Left lung (tissue), 10 donors: ENCODE measurements around the gene OR9Q1. TPM values are rescaled to one million over a fixed set of nuclear protein-coding genes. Genes with fewer than 3 reads are reported as not detected.

ENCODE experiments used
- ATAC-seq: fragments of 200-7000 bp; cut with Tn5 transposase; one replicate; pipeline ENCODE4 v1.9.1; 2020; ENCODE audit warnings: moderate library complexity
- DNase-seq, 4 donors: peaks; one replicate each; pipeline ENCODE4 v3.0.0-alpha.2; 2013 to 2020
- H3K27ac ChIP-seq, 2 donors: fragments of 200-600 bp; sonication (generic) in 1 of 2; one replicate each; pipeline versions ENCODE4 v1.5.0 to v1.8.0; 2020 to 2021
- H3K27me3 ChIP-seq, 2 donors: fragments of 200-600 bp; sonication (generic) in 1 of 2; one replicate each; pipeline versions ENCODE4 v1.5.0 to v1.8.0; 2020 to 2021
- H3K36me3 ChIP-seq, 2 donors: fragments of 200-600 bp; sonication (generic) in 1 of 2; one replicate each; pipeline versions ENCODE4 v1.5.0 to v1.8.0; 2020 to 2021
- H3K4me1 ChIP-seq, 2 donors: fragments of 200-600 bp; one replicate each; pipeline ENCODE4 v1.8.0; 2021
- H3K4me3 ChIP-seq, 2 donors: fragments of 200-600 bp; sonication (generic) in 1 of 2; one replicate each; pipeline versions ENCODE4 v1.5.0 to v1.8.0; 2020 to 2021; ENCODE audit warnings: mild to moderate bottlenecking in 1 of 2
- H3K9me3 ChIP-seq, 2 donors: fragments of 200-600 bp; sonication (generic) in 1 of 2; one replicate each; pipeline versions ENCODE4 v1.5.0 to v1.8.0; 2020 to 2021
- CTCF ChIP-seq, 2 donors: fragments of 200-600 bp; sonication (generic) in 1 of 2; IDR thresholded peaks; one replicate each; pipeline versions ENCODE4 v1.5.0 to v1.8.0; 2021; ENCODE audit warnings: antibody characterized with exemption in 2 of 2
- intact Hi-C, 2 donors: fragments of 100-400 bp; cut with DNase I; formaldehyde crosslinking; loops; one replicate each; pipeline versions ENCODE4 v1.11.2 to v1.14.2; 2022
- polyA plus RNA-seq, 6 donors: library from polyadenylated mRNA; unstranded; fragments of 120-200 nt; gene quantifications; one replicate each; pipeline ENCODE4 v1.2.1, GENCODE V29; 2013; ENCODE audit not compliant: insufficient read length in 6 of 6
- total RNA-seq, 2 donors: library from RNA; stranded (reverse); fragmentation: NEBNext Ultra II Directional; extraction: Animal tissue kit (Norgen Biotek cat#: 25700); gene quantifications; one replicate each; pipeline ENCODE4 v1.2.1, GENCODE V29; 2021
- donor health status: DM: no; HTN: yes; CAD: no.
- donor health status: DM: no; HTN: no; CAD: no.

Gene OR9Q1
- total and polyA plus RNA-seq, 8 donors = 0.07 TPM; not detected in 7

DNA sequence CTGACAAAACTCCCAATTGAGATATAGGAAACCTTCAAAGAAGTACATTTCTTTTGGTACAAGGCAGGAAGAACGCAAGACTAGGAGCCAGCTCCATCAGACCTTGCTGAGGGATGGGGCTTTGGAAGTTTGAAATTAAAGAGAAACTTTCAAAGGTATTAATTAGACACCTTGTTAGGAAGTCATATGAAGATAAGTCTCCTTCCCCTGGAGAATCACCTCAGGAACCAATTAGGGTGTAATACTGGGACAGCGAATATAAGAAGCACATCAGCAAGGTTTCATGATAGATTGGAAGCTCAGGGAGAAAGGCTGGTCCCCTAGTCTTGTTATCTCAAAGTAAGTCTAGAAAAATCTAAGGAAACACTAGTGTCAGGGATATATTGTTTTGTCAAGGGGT is 165.1 kb downstream of the OR9Q1 start, which contains the start of gene OR9Q2:
Gene OR9Q2, plus strand, starts transcription at position 301 of the 400 bp plus-strand sequence. CDS start 1,421 bp downstream, outside the sequence.
- Histone ChIP-seq H3K4me1 (no peaks in the 10 kb centered on the region), H3K4me3 (no peak within 1 kb of the TSS)
- no peak for TF ChIP-seq CTCF (IDR thresholded peaks at IDR 0.05)

GRCh38 chr11:58192229-58192628 is 168.5 kb downstream of the OR9Q1 start:
- no peak for DNase-seq
- Histone ChIP-seq H3K36me3 (no peaks in the 10 kb centered on the region), H3K4me3 (no peak overlapping the region), H3K9me3 (peaks cover 0 to 7% of the 10 kb centered on the region in 2 donors), H3K27ac (no peak overlapping the region), H3K4me1 (no peaks in the 10 kb centered on the region), H3K27me3 (no peaks in the 10 kb centered on the region)
- no peak for ATAC-seq
- intact Hi-C loops = no loop called here
- TF ChIP-seq CTCF (IDR thresholded peaks at IDR 0.05) = no peak

More for the DNA sequence above, 165.1 kb downstream of the OR9Q1 start, which contains the start of gene OR9Q2:
- intact Hi-C loops = no loop called here
- Histone ChIP-seq H3K36me3 (no peaks in the 10 kb centered on the region), H3K9me3 (no peaks in the 10 kb centered on the region), H3K27ac (no peak within 1 kb of the TSS), H3K27me3 (no peaks in the 10 kb centered on the region)
- ATAC-seq (no peak), DNase-seq (no peak)

DNA sequence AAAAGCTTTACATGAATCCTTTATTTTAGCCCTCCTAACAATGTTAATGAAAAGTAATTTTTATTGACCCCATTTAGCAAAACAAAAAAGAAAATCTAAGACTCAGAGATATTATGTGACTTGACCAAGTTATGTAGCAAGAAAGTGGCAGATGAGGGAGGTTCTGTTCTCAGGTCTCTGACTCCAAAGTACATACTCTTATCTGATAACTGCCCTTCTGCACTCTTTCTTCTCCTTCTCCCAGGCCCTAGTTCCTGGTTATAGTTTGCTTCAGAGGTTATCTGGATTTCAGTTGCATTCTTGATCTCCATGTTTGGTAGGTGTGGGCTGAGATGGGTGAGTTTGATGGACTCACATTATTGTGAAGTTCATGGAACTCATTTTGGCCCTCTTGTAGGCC is 169.7 kb downstream of the OR9Q1 start:
- ATAC-seq = no peak
- intact Hi-C loops = no loop called here
- TF ChIP-seq CTCF (IDR thresholded peaks at IDR 0.05) = no peak
- Histone ChIP-seq H3K9me3 (peaks cover 0 to 17% of the 10 kb centered on the region in 2 donors), H3K4me3 (no peak overlapping the region), H3K36me3 (no peaks in the 10 kb centered on the region), H3K4me1 (no peaks in the 10 kb centered on the region), H3K27me3 (no peaks in the 10 kb centered on the region), H3K27ac (no peak overlapping the region)
- no peak for DNase-seq

DNA sequence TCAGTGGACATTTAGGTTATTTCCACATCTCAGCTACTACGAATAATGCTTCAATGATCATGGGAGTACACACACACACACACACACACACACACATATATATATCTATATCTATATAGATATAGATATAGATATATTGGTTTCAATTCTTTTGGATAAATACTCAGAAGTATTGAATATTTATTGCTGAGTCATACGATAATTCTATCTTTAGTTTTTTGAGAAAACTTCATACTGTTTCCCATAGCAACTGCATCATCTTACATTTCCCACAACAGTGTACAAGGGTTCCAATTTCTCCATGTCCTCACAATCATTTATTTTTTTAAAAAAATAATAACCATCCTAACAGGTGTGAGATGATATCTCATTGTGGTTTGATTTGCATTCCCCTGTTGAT is 172.3 kb downstream of the OR9Q1 start:
- Histone ChIP-seq H3K4me3 (no peak overlapping the region), H3K4me1 (no peaks in the 10 kb centered on the region), H3K9me3 (peaks cover 0 to 19% of the 10 kb centered on the region in 2 donors), H3K27me3 (no peaks in the 10 kb centered on the region), H3K36me3 (no peaks in the 10 kb centered on the region), H3K27ac (no peak overlapping the region)
- TF ChIP-seq CTCF (IDR thresholded peaks at IDR 0.05) = no peak
- intact Hi-C loops = no loop called here
- DNase-seq (no peak), ATAC-seq (no peak)

GRCh38 chr11:58199271-58199670 is 175.6 kb downstream of the OR9Q1 start:
- intact Hi-C loops = no loop called here
- no peak for ATAC-seq
- Histone ChIP-seq H3K27me3 (no peaks in the 10 kb centered on the region), H3K9me3 (peaks cover 0 to 19% of the 10 kb centered on the region in 2 donors), H3K27ac (no peak overlapping the region), H3K4me1 (no peaks in the 10 kb centered on the region), H3K4me3 (no peak overlapping the region), H3K36me3 (no peaks in the 10 kb centered on the region)
- TF ChIP-seq CTCF (IDR thresholded peaks at IDR 0.05) = no peak
- DNase-seq = no peak
